OCI-M2 (cell line): ENCODE data around the gene PTGES.
"Not testable (repeated sequence)": the region's sequence is repeated elsewhere in the genome, so short reads cannot be mapped to it uniquely, and the experiment has no call there.

Experiments used
- DNase-seq: peaks from one replicate; lab custom pipeline; 2025; ENCODE audit not compliant: unreplicated experiment; lab: John Stamatoyannopoulos, UW

PTGES gene

GRCh38 chr9:129773262-129774048 lies 20.6 kb upstream of the PTGES start:
- DNase-seq = no peak

- no peak for DNase-seq
Observed at GRCh38 chr9:129770741-129771140, 17.9 kb upstream of the PTGES start.

- DNase-seq = no peak
Observed at GRCh38 chr9:129769669-129770068, 16.8 kb upstream of the PTGES start.

GRCh38 chr9:129768486-129768885 lies 15.6 kb upstream of the PTGES start:
- DNase-seq = no peak

- DNase-seq = no peak
Observed at GRCh38 chr9:129765764-129766317, 13.0 kb upstream of the PTGES start.

- DNase-seq = no peak
Observed at GRCh38 chr9:129762985-129763926, 10.4 kb upstream of the PTGES start.

GRCh38 chr9:129762370-129762984 lies 9.6 kb upstream of the PTGES start:
- DNase-seq = not testable (repeated sequence)

- DNase-seq = no peak
Observed at GRCh38 chr9:129761901-129762369, 9.1 kb upstream of the PTGES start.

GRCh38 chr9:129761293-129761900 lies 8.6 kb upstream of the PTGES start:
- no peak for DNase-seq

GRCh38 chr9:129760784-129761183 lies 7.9 kb upstream of the PTGES start:
- DNase-seq = not testable (repeated sequence)

GRCh38 chr9:129759804-129760502 lies 7.1 kb upstream of the PTGES start:
- DNase-seq = no peak

GRCh38 chr9:129759319-129759718 lies 6.5 kb upstream of the PTGES start:
- DNase-seq = no peak

- no peak for DNase-seq
Observed at GRCh38 chr9:129757045-129757444, 4.2 kb upstream of the PTGES start.

GRCh38 chr9:129756191-129756590 lies 3.3 kb upstream of the PTGES start:
- no peak for DNase-seq

GRCh38 chr9:129755151-129755550 lies 2.3 kb upstream of the PTGES start:
- DNase-seq = no peak

GRCh38 chr9:129751841-129752801 lies 721 bp downstream of the PTGES start:
- no peak for DNase-seq

GRCh38 chr9:129750013-129750638 lies 2.7 kb downstream of the PTGES start:
- no peak for DNase-seq

- no peak for DNase-seq
Observed at GRCh38 chr9:129749575-129749974, 3.3 kb downstream of the PTGES start.
